Suprapubic skin (tissue), 4 donors: ENCODE results near the gene BAHCC1. TPM values are rescaled to one million over a fixed set of nuclear protein-coding genes. Genes with fewer than 3 reads are reported as not detected.

Experiments
- DNase-seq, 2 donors: peaks; one replicate each; pipeline ENCODE4 v3.0.0-alpha.2; 2019; ENCODE audit warnings: low spot score in 2 of 2
- H3K27ac ChIP-seq: fragments of 200-600 bp; sonication (generic); one replicate; pipeline ENCODE4 v1.5.1; 2019
- H3K27me3 ChIP-seq: fragments of 200-600 bp; sonication (generic); one replicate; pipeline ENCODE4 v1.5.1; 2019
- H3K36me3 ChIP-seq: fragments of 200-600 bp; sonication (generic); one replicate; pipeline ENCODE4 v1.5.1; 2019
- H3K4me1 ChIP-seq: fragments of 200-600 bp; sonication (generic); one replicate; pipeline ENCODE4 v1.5.1; 2019
- H3K4me3 ChIP-seq: fragments of 200-600 bp; sonication (generic); one replicate; pipeline ENCODE4 v1.5.1; 2019; ENCODE audit warnings: mild to moderate bottlenecking
- H3K9me3 ChIP-seq: fragments of 200-600 bp; sonication (generic); one replicate; pipeline ENCODE4 v1.5.1; 2019
- EP300 ChIP-seq: sonication (generic); formaldehyde crosslinking; IDR thresholded peaks from one replicate; pipeline ENCODE4 v1.6.1; 2017; ENCODE audit warnings: antibody characterized with exemption
- POLR2A ChIP-seq, 2 donors: fragments of 450-650 bp; IDR thresholded peaks; one replicate each; pipeline ENCODE4 v1.6.1; 2017; ENCODE audit warnings: antibody characterized with exemption in 2 of 2, mild to moderate bottlenecking in 2 of 2, moderate library complexity in 2 of 2
- POLR2AphosphoS5 ChIP-seq, 3 donors: sonication (generic); formaldehyde crosslinking; IDR thresholded peaks; one replicate each; pipeline ENCODE4 v1.6.1; 2017; ENCODE audit warnings: antibody characterized with exemption in 3 of 3
- WGBS: methylation state at CpG from one replicate; pipeline ENCODE4 v1.1.5; 2018; 5-methylcytosine and 5-hydroxymethylcytosine counted together
- total RNA-seq, 4 donors: library from RNA; depleted of rRNA; stranded (reverse); fragments of >200 nt; gene quantifications; one replicate each; pipeline ENCODE4 v1.1.0, GENCODE V29; 2016
- TF ChIP-seq, protein P1 (sequence below), 2 donors: fragments of 200-600 bp in 1 of 2; fragments of 450-650 bp in 1 of 2; sonication (generic) in 1 of 2; IDR thresholded peaks; one replicate each; pipeline ENCODE4 v1.5.1; 2016 to 2019; ENCODE audit warnings: antibody characterized with exemption in 2 of 2, mild to moderate bottlenecking in 1 of 2, moderate library complexity in 1 of 2

BAHCC1 gene
- total RNA-seq, 4 donors from 2014 or later, result 4.5 to 19.3 (median 12.2) TPM

GRCh38 chr17:81403671-81404534 is 8.6 kb downstream of the BAHCC1 start:
- 55% methylated on average over 39 of the region's 39 CpGs for WGBS
- TF ChIP-seq EP300, result no peak
- TF ChIP-seq POLR2AphosphoS5 (IDR thresholded peaks at IDR 0.05), result peak in 1 of 3 donors; percentile 14
- H3K4me3 ChIP-seq, result peak overlapping the region; percentile 39
- H3K9me3 ChIP-seq, result no peaks in the 10 kb centered on the region
- H3K27ac ChIP-seq, result peak overlapping the region; percentile 70
- DNase-seq, result no peak
- no peaks in the 10 kb centered on the region for H3K36me3 ChIP-seq
- H3K4me1 ChIP-seq, result peaks cover 72% of the 10 kb centered on the region
- H3K27me3 ChIP-seq, result no peaks in the 10 kb centered on the region

- peak overlapping the region; percentile 70 for H3K27ac ChIP-seq
- peak overlapping the region; percentile 39 for H3K4me3 ChIP-seq
- TF ChIP-seq POLR2AphosphoS5 (IDR thresholded peaks at IDR 0.05), result no peak
- no peak for TF ChIP-seq EP300
- no peak for TF ChIP-seq POLR2A (IDR thresholded peaks at IDR 0.05)
- TF ChIP-seq, protein P1, sequence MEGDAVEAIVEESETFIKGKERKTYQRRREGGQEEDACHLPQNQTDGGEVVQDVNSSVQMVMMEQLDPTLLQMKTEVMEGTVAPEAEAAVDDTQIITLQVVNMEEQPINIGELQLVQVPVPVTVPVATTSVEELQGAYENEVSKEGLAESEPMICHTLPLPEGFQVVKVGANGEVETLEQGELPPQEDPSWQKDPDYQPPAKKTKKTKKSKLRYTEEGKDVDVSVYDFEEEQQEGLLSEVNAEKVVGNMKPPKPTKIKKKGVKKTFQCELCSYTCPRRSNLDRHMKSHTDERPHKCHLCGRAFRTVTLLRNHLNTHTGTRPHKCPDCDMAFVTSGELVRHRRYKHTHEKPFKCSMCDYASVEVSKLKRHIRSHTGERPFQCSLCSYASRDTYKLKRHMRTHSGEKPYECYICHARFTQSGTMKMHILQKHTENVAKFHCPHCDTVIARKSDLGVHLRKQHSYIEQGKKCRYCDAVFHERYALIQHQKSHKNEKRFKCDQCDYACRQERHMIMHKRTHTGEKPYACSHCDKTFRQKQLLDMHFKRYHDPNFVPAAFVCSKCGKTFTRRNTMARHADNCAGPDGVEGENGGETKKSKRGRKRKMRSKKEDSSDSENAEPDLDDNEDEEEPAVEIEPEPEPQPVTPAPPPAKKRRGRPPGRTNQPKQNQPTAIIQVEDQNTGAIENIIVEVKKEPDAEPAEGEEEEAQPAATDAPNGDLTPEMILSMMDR (IDR thresholded peaks at IDR 0.05), result no peak
- no peaks in the 10 kb centered on the region for H3K36me3 ChIP-seq
- no peaks in the 10 kb centered on the region for H3K9me3 ChIP-seq
- WGBS, result 32% methylated on average over 11 of the region's 11 CpGs
- peaks cover 72% of the 10 kb centered on the region for H3K4me1 ChIP-seq
- no peak for DNase-seq
- no peaks in the 10 kb centered on the region for H3K27me3 ChIP-seq
Measured at GRCh38 chr17:81404558-81405165, 9.4 kb downstream of the BAHCC1 start.

DNA sequence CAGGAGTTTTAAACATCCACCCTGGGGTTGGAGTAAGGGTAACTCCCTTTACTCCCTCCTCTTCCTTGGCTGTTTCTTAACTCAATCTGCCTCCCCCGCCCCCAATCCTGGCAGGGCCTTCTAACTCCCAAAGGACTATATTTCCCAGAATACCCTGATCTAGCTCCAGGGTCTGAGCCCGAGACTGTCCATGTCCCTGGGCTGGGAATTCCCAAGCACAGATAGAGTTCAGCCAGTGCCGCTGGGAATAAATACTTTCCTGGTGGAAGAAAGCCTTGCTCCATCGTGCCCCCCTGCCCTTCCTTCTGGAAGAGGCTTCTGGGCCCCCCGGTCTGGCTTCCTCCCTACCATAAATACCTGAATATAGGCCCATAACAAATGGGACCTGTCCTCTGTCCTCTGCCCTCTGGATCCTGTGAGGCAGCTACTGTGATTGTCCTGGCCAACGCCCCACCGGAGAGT is 10.2 kb downstream of the BAHCC1 start:
- Histone ChIP-seq H3K4me3 (no peak overlapping the region), H3K9me3 (no peaks in the 10 kb centered on the region), H3K27me3 (no peaks in the 10 kb centered on the region), H3K36me3 (no peaks in the 10 kb centered on the region), H3K27ac (peak overlapping the region; percentile 60), H3K4me1 (peaks cover 67% of the 10 kb centered on the region)
- 57% methylated on average over 7 of the region's 7 CpGs for WGBS
- DNase-seq, result no peak
- TF ChIP-seq POLR2A (IDR thresholded peaks at IDR 0.05) (no peak), EP300 (no peak), POLR2AphosphoS5 (IDR thresholded peaks at IDR 0.05) (peak in 1 of 3 donors; percentile 43)
- TF ChIP-seq, protein P1 (IDR thresholded peaks at IDR 0.05), result no peak

GRCh38 chr17:81406117-81406953 is 11.1 kb downstream of the BAHCC1 start:
- peaks cover 58% of the 10 kb centered on the region for H3K4me1 ChIP-seq
- no peaks in the 10 kb centered on the region for H3K36me3 ChIP-seq
- no peaks in the 10 kb centered on the region for H3K9me3 ChIP-seq
- no peaks in the 10 kb centered on the region for H3K27me3 ChIP-seq
- H3K4me3 ChIP-seq, result no peak overlapping the region
- no peak for DNase-seq
- H3K27ac ChIP-seq, result peak overlapping the region; percentile 60
- TF ChIP-seq EP300 (no peak), POLR2AphosphoS5 (IDR thresholded peaks at IDR 0.05) (no peak), POLR2A (IDR thresholded peaks at IDR 0.05) (no peak)
- TF ChIP-seq, protein P1 (IDR thresholded peaks at IDR 0.05), result no peak
- 80% methylated on average over 31 of the region's 42 CpGs for WGBS

- 83% methylated on average over 1 of the region's 14 CpGs for WGBS
- no peaks in the 10 kb centered on the region for H3K9me3 ChIP-seq
- H3K36me3 ChIP-seq, result no peaks in the 10 kb centered on the region
- peaks cover 49% of the 10 kb centered on the region for H3K4me1 ChIP-seq
- no peaks in the 10 kb centered on the region for H3K27me3 ChIP-seq
- no peak overlapping the region for H3K27ac ChIP-seq
- no peak for DNase-seq
- no peak overlapping the region for H3K4me3 ChIP-seq
- TF ChIP-seq POLR2A (IDR thresholded peaks at IDR 0.05), result no peak
Measured at GRCh38 chr17:81408049-81408448, 12.8 kb downstream of the BAHCC1 start.
